ENCODE data around the gene OSCAR.

- TF ChIP-seq POLR2AphosphoS5 (IDR thresholded peaks at IDR 0.05; ENCODE audit: low read depth, low read length) (no peak), TAF1 (IDR thresholded peaks at IDR 0.05; ENCODE audit: borderline replicate concordance, insufficient read depth, low read length) (no peak)
These were observed 54.8 kb downstream of the OSCAR start for GRCh38 chr19:54045771-54046170.
